ENCODE measurements around the gene DUOX2. TPM values are rescaled to one million over a fixed set of nuclear protein-coding genes. Genes with fewer than 3 reads are reported as not detected.
A peak's percentile ranks its signal among the peaks of the same experiment; 100 is the strongest.
"Not testable (repeated sequence)": the region's sequence is repeated elsewhere in the genome, so short reads cannot be mapped to it uniquely, and the experiment has no call there.

The DUOX2 gene
- total RNA-seq, 1 experiment from 2014 or later, result 0.02 TPM

GRCh38 chr15:45120081-45120972, 6.4 kb upstream of the DUOX2 start:
- DNase-seq (ENCODE audit: extremely low read depth, low read depth), result no peak

- DNase-seq (ENCODE audit: extremely low read depth, low read depth), result no peak
Observed at GRCh38 chr15:45118996-45119395, 5.0 kb upstream of the DUOX2 start.

- peak; percentile 87 for DNase-seq (ENCODE audit: extremely low read depth, low read depth)
Observed at GRCh38 chr15:45118131-45118588, 4.2 kb upstream of the DUOX2 start.

GRCh38 chr15:45117308-45118130, 3.5 kb upstream of the DUOX2 start:
- DNase-seq (ENCODE audit: extremely low read depth, low read depth), result no peak

- DNase-seq (ENCODE audit: extremely low read depth, low read depth), result no peak
Observed at GRCh38 chr15:45116482-45117307, 2.7 kb upstream of the DUOX2 start.

GRCh38 chr15:45116006-45116481, 2.1 kb upstream of the DUOX2 start:
- DNase-seq (ENCODE audit: extremely low read depth, low read depth), result no peak

- no peak for DNase-seq (ENCODE audit: extremely low read depth, low read depth)
Observed at GRCh38 chr15:45115312-45115820, 1.4 kb upstream of the DUOX2 start.

- DNase-seq (ENCODE audit: extremely low read depth, low read depth), result no peak
Observed at GRCh38 chr15:45114751-45115085, 746 bp upstream of the DUOX2 start.

GRCh38 chr15:45113380-45113990, 487 bp downstream of the DUOX2 start:
- no peak for DNase-seq (ENCODE audit: extremely low read depth, low read depth)

GRCh38 chr15:45112591-45113379, 1.2 kb downstream of the DUOX2 start:
- no peak for DNase-seq (ENCODE audit: extremely low read depth, low read depth)

GRCh38 chr15:45112143-45112590, 1.8 kb downstream of the DUOX2 start:
- no peak for DNase-seq (ENCODE audit: extremely low read depth, low read depth)

- no peak for DNase-seq (ENCODE audit: extremely low read depth, low read depth)
Observed at GRCh38 chr15:45111390-45112142, 2.4 kb downstream of the DUOX2 start.

GRCh38 chr15:45110256-45110820, 3.6 kb downstream of the DUOX2 start:
- no peak for DNase-seq (ENCODE audit: extremely low read depth, low read depth)

- no peak for DNase-seq (ENCODE audit: extremely low read depth, low read depth)
Observed at GRCh38 chr15:45107941-45108630, 5.9 kb downstream of the DUOX2 start.

- DNase-seq (ENCODE audit: extremely low read depth, low read depth), result no peak
Observed at GRCh38 chr15:45106002-45106790, 7.8 kb downstream of the DUOX2 start.

- DNase-seq (ENCODE audit: extremely low read depth, low read depth), result no peak
Observed at GRCh38 chr15:45105586-45105985, 8.4 kb downstream of the DUOX2 start.

- not testable (repeated sequence) for DNase-seq (ENCODE audit: extremely low read depth, low read depth)
Observed at GRCh38 chr15:45104170-45104569, 9.8 kb downstream of the DUOX2 start.

Measured in NCI-H460 (cell line).